BE2C (cell line): Measurements from ENCODE around the gene RUNX3.

ENCODE experiments used
- DNase-seq: peaks from one replicate; pipeline ENCODE4 v3.0.0-alpha.2; 2020
- H3K27me3 ChIP-seq: fragments of 250-450 bp; sonication (Bioruptor Pico); 2 replicates; pipeline ENCODE4 v1.5.1; 2020; ENCODE audit warnings: mild to moderate bottlenecking
- H3K36me3 ChIP-seq: fragments of 250-450 bp; sonication (Bioruptor Pico); 2 replicates; pipeline ENCODE4 v1.5.1; 2020; ENCODE audit warnings: mild to moderate bottlenecking
- H3K4me1 ChIP-seq: fragments of 250-450 bp; sonication (Bioruptor Pico); 2 replicates; pipeline ENCODE4 v1.5.1; 2020
- H3K4me3 ChIP-seq: 2 replicates; pipeline ENCODE4 v1.5.1; 2011; ENCODE audit warnings: low read depth, low read length
- H3K9me3 ChIP-seq: fragments of 250-450 bp; sonication (Bioruptor Pico); 2 replicates; pipeline ENCODE4 v1.5.1; 2020
- TF ChIP-seq, protein P1 (sequence below): IDR thresholded peaks from 2 replicates; pipeline ENCODE4 v1.5.1; 2012; ENCODE audit warnings: mild to moderate bottlenecking, low read depth, low read length

Gene RUNX3

DNA sequence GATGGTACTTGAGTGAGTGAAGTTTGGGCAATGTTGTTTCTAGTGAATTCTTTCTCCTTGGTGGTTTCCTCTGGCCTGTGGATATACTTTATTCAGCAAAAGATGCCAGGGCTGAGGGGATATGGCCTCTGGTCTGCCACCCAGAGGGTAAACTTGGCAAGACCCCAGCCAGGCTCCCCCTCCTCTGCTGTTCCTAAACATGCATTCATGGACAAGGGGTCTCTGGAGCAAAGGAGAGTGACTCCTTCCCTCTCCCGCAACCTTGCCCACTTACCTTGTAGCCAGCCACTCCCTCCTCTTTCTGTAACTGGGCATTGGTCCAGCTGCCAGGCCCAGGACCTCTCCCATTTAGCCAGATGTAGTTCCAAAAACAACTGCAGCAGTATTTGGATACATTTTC lies 43.8 kb downstream of the RUNX3 start:
- TF ChIP-seq, protein P1, sequence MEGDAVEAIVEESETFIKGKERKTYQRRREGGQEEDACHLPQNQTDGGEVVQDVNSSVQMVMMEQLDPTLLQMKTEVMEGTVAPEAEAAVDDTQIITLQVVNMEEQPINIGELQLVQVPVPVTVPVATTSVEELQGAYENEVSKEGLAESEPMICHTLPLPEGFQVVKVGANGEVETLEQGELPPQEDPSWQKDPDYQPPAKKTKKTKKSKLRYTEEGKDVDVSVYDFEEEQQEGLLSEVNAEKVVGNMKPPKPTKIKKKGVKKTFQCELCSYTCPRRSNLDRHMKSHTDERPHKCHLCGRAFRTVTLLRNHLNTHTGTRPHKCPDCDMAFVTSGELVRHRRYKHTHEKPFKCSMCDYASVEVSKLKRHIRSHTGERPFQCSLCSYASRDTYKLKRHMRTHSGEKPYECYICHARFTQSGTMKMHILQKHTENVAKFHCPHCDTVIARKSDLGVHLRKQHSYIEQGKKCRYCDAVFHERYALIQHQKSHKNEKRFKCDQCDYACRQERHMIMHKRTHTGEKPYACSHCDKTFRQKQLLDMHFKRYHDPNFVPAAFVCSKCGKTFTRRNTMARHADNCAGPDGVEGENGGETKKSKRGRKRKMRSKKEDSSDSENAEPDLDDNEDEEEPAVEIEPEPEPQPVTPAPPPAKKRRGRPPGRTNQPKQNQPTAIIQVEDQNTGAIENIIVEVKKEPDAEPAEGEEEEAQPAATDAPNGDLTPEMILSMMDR: no peak
- no peak for DNase-seq
- no peaks in the 10 kb centered on the region for H3K27me3 ChIP-seq
- H3K4me3 ChIP-seq: no peak overlapping the region
- H3K9me3 ChIP-seq: no peaks in the 10 kb centered on the region
- H3K36me3 ChIP-seq: no peaks in the 10 kb centered on the region
- H3K4me1 ChIP-seq: no peaks in the 10 kb centered on the region

DNA sequence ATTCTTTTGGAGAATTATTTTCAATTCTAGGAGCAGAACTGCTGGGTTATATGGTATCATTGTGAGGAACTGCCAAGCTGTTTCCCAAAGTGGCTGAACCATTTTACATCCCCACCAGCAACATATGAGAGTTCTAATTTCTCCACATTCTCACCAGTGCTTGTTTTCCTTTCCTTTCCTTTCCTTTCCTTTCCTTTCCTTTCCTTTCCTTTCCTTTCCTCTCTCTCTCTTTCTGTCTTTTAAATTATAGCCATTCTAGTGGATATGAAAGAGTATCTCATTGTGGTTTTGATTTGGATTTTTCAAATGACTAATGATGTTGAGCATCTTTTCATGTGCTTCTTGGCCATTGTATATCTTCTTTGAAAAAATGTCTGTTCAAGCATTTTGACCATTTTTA lies 45.3 kb downstream of the RUNX3 start:
- Histone ChIP-seq H3K9me3 (no peaks in the 10 kb centered on the region), H3K4me1 (no peaks in the 10 kb centered on the region), H3K4me3 (no peak overlapping the region), H3K36me3 (no peaks in the 10 kb centered on the region), H3K27me3 (no peaks in the 10 kb centered on the region)
- no peak for DNase-seq
- TF ChIP-seq, protein P1: no peak

DNA sequence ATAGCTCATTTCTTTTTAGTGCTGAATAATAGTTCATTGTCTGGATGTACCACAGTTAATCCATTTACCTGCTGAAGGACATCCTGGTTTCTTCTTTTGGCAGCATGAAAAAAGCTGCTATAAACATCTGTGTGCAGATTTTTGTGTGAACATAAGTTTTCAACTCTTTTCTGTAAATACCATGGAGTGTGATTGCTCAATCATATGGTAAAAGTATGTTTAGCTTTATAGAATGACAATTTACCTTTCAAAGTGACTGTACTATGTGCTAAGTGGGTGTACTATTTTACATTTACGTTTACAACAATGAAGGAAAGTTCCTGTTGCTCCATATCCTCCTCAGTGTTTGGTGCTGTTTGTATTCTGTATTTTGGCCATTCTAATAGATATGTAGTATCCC lies 49.0 kb downstream of the RUNX3 start:
- TF ChIP-seq, protein P1: no peak
- Histone ChIP-seq H3K36me3 (no peaks in the 10 kb centered on the region), H3K4me3 (no peak overlapping the region), H3K4me1 (no peaks in the 10 kb centered on the region), H3K27me3 (no peaks in the 10 kb centered on the region), H3K9me3 (no peaks in the 10 kb centered on the region)
- no peak for DNase-seq

DNA sequence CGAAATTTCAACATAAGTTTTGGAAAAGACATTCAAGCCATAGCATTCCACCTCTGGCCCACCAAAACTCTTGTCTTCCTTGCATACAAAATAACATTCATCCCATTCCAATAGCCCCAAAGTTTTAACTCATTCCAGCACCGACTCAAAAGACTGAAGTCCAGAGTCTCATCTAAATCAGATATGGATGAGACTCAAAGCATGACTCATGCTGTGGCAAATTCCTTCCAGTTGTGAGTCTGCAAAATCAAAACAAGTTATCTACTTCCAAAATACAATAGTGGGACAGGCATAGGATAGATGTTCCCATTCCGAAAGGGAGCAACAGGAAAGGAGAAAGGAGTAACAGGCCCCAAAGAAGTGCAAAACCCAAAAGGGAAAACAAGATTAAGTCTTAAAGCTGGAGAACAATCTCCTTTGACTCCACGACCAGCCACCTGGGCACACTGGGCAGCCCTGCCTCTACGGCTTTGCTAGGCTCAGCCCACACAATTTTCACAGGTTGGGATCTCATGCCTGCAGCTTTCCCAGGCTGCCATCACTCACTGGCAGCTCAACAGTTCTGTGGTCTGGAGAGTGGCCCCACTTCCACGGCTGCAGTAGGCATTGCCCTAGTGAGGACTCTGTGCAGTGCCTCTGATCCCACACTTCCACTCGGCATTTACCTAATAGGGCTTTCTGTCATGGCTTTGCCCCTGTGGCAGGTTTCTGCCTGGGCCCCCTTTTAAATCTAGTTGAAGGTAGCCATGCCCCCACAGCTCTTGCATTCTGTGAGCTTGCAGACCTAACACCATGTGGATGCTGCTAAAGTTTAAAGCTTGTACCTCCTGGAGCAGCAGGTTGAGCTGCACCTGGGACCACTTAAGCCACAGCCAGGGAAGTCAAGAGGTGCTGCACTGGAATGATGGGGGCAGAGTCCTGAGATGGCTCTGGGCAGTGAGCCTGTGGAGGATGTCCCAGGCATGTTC lies 51.0 kb downstream of the RUNX3 start:
- TF ChIP-seq, protein P1: no peak
- no peak for DNase-seq
- Histone ChIP-seq H3K4me1 (no peaks in the 10 kb centered on the region), H3K9me3 (no peaks in the 10 kb centered on the region), H3K27me3 (no peaks in the 10 kb centered on the region), H3K36me3 (no peaks in the 10 kb centered on the region), H3K4me3 (no peak overlapping the region)

DNA sequence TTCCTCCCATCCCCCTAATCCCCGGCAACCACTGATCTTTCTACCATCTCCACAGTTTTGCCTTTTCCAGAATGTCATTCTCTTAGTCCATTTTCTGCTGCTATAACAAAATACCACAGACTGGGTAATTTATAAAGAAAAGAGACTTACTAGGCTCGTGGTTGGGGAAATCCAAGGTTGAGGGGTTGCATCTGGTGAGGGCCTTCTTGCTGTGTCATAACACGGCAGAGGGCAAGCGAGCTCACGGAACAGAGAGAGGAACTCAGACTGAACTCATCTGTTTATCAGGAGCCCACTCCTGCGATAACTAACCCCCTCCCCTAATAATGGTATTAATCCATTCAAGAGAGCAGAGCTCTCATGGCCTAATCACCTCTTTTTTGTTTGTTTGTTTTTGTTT lies 52.0 kb downstream of the RUNX3 start:
- TF ChIP-seq, protein P1: no peak
- Histone ChIP-seq H3K36me3 (no peaks in the 10 kb centered on the region), H3K9me3 (no peaks in the 10 kb centered on the region), H3K27me3 (no peaks in the 10 kb centered on the region), H3K4me1 (no peaks in the 10 kb centered on the region), H3K4me3 (no peak overlapping the region)
- DNase-seq: no peak

DNA sequence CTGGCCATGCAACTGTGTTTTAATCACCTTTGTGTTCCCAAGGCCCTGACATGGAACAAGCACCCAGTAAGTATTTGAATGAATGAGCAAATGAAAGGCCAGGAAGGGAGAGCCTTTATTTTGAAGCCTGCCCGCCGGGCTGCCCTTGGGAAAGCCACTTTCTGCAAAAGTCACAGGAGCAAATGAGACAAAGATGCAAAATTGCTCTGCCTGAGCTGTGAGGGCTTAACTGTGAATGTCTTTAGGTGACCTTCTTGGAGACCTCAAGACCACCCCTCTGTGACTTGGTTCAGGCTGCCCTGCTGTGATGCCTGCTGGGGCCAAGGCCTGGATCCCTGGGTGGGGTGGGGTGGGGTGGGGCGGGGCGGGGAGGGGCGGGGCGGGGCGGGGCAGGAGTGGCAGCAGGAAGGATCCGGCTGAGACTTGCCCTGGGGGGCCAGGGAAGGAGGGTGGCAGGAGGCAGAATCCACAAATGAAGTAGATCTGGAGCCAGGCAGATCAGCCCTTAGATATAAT lies 54.0 kb downstream of the RUNX3 start:
- H3K36me3 ChIP-seq: no peaks in the 10 kb centered on the region
- TF ChIP-seq, protein P1: no peak
- H3K9me3 ChIP-seq: no peaks in the 10 kb centered on the region
- H3K4me1 ChIP-seq: no peaks in the 10 kb centered on the region
- H3K27me3 ChIP-seq: no peaks in the 10 kb centered on the region
- DNase-seq: no peak
- H3K4me3 ChIP-seq: no peak overlapping the region
